ENCODE measurements around the gene MAP3K7CL. TPM values are rescaled to one million over a fixed set of nuclear protein-coding genes. Genes with fewer than 3 reads are reported as not detected.

Gene MAP3K7CL
- total RNA-seq, 1 experiment from 2014 or later, result 0.31 TPM

DNA sequence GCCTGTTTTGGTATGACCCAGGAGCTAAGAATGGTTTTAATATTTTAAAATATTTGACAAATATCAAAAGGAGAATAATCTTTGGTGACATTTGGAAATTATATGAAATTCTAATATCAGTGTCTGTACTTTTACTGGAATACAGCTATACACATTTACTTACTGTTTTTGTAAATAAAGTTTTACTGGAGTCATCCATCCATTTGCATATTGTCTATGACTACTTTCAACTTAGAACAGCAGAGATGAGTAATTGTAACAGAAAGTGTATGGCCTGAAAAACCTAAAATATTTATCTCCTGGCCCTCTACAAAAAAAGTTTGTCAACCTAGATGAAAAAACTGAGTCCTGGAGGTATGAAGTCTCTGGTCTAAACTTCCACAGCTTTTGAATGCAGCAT lies 5.8 kb upstream of the MAP3K7CL start:
- ChIA-PET POLR2A (no interaction called here), CTCF (no interaction called here)

DNA sequence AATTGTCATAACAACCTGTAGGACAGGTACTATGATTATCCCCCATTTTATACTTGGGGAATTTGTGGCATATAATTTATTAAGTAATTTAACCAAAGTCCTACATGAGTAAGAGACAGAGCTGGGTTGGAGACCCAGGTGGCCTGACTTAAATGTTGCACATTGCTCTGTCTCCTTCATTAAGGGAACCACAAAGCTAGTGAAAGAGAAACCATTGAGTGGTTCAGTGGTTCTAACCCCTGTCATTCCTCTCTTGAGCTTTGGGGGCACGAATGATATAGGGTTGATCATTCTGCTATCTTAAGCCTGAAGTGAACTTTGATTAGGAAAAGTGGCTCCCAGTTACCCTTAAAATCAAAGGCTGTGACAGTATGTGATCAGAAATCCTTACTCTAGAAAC lies 5.3 kb upstream of the MAP3K7CL start:
- ATAC-seq, result no peak
- Histone ChIP-seq H3K4me1 (ENCODE audit: control insufficient read depth, insufficient read depth, low read length) (no peaks in the 10 kb centered on the region), H3K9me3 (ENCODE audit: control insufficient read depth, insufficient read depth, low read depth, low read length) (peaks cover 3% of the 10 kb centered on the region; the same call in 1 of the 2 replicates), H3K27me3 (ENCODE audit: control insufficient read depth, insufficient read depth, low read length) (no peaks in the 10 kb centered on the region), H3K4me3 (ENCODE audit: low read depth in 2 of 2, low read length in 2 of 2) (no peak overlapping the region), H3K36me3 (ENCODE audit: control insufficient read depth, insufficient read depth, low read length) (no peaks in the 10 kb centered on the region), H3K27ac (ENCODE audit: low read length) (no peak overlapping the region)
- no peak for DNase-seq (ENCODE audit: low read depth, low spot score)
- BruUV-seq (replicated peaks), result no TSS peak
- ChIA-PET CTCF (no interaction called here), POLR2A (no interaction called here)
- intact Hi-C loops (cut with micrococcal nuclease; ENCODE audit: unreplicated experiment) (no loop called here), in situ Hi-C loops (cut with HindIII; ENCODE audit: low pct_unique_long_range_greater_than_20kb, low sequenced_read_pairs) (no loop called here)
- TF ChIP-seq, protein P1, sequence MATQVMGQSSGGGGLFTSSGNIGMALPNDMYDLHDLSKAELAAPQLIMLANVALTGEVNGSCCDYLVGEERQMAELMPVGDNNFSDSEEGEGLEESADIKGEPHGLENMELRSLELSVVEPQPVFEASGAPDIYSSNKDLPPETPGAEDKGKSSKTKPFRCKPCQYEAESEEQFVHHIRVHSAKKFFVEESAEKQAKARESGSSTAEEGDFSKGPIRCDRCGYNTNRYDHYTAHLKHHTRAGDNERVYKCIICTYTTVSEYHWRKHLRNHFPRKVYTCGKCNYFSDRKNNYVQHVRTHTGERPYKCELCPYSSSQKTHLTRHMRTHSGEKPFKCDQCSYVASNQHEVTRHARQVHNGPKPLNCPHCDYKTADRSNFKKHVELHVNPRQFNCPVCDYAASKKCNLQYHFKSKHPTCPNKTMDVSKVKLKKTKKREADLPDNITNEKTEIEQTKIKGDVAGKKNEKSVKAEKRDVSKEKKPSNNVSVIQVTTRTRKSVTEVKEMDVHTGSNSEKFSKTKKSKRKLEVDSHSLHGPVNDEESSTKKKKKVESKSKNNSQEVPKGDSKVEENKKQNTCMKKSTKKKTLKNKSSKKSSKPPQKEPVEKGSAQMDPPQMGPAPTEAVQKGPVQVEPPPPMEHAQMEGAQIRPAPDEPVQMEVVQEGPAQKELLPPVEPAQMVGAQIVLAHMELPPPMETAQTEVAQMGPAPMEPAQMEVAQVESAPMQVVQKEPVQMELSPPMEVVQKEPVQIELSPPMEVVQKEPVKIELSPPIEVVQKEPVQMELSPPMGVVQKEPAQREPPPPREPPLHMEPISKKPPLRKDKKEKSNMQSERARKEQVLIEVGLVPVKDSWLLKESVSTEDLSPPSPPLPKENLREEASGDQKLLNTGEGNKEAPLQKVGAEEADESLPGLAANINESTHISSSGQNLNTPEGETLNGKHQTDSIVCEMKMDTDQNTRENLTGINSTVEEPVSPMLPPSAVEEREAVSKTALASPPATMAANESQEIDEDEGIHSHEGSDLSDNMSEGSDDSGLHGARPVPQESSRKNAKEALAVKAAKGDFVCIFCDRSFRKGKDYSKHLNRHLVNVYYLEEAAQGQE (IDR thresholded peaks at IDR 0.05; ENCODE audit: insufficient read depth in 1 of 2, low read depth in 2 of 2, low read length in 1 of 2), result no peak
- TF ChIP-seq POLR2AphosphoS5 (IDR thresholded peaks at IDR 0.05; ENCODE audit: low read depth, low read length), result no peak
- TF ChIP-seq, protein P2, sequence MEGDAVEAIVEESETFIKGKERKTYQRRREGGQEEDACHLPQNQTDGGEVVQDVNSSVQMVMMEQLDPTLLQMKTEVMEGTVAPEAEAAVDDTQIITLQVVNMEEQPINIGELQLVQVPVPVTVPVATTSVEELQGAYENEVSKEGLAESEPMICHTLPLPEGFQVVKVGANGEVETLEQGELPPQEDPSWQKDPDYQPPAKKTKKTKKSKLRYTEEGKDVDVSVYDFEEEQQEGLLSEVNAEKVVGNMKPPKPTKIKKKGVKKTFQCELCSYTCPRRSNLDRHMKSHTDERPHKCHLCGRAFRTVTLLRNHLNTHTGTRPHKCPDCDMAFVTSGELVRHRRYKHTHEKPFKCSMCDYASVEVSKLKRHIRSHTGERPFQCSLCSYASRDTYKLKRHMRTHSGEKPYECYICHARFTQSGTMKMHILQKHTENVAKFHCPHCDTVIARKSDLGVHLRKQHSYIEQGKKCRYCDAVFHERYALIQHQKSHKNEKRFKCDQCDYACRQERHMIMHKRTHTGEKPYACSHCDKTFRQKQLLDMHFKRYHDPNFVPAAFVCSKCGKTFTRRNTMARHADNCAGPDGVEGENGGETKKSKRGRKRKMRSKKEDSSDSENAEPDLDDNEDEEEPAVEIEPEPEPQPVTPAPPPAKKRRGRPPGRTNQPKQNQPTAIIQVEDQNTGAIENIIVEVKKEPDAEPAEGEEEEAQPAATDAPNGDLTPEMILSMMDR (IDR thresholded peaks at IDR 0.05), result no peak

More for the DNA sequence above, 5.8 kb upstream of the MAP3K7CL start:
- Histone ChIP-seq H3K27me3 (ENCODE audit: control insufficient read depth, insufficient read depth, low read length) (no peaks in the 10 kb centered on the region), H3K4me1 (ENCODE audit: control insufficient read depth, insufficient read depth, low read length) (no peaks in the 10 kb centered on the region), H3K9me3 (ENCODE audit: control insufficient read depth, insufficient read depth, low read depth, low read length) (peaks cover 3% of the 10 kb centered on the region; the same call in 1 of the 2 replicates), H3K36me3 (ENCODE audit: control insufficient read depth, insufficient read depth, low read length) (no peaks in the 10 kb centered on the region), H3K27ac (ENCODE audit: low read length) (no peak overlapping the region), H3K4me3 (ENCODE audit: low read depth in 2 of 2, low read length in 2 of 2) (no peak overlapping the region)
- DNase-seq (ENCODE audit: low read depth, low spot score) (no peak), ATAC-seq (no peak)
- no TSS peak for BruUV-seq (replicated peaks)
- in situ Hi-C loops (cut with HindIII; ENCODE audit: low pct_unique_long_range_greater_than_20kb, low sequenced_read_pairs) (no loop called here), intact Hi-C loops (cut with micrococcal nuclease; ENCODE audit: unreplicated experiment) (no loop called here)
- TF ChIP-seq, protein P1 (IDR thresholded peaks at IDR 0.05; ENCODE audit: insufficient read depth in 1 of 2, low read depth in 2 of 2, low read length in 1 of 2), result no peak
- no peak for TF ChIP-seq POLR2AphosphoS5 (IDR thresholded peaks at IDR 0.05; ENCODE audit: low read depth, low read length)
- TF ChIP-seq SIN3A (IDR thresholded peaks at IDR 0.05; ENCODE audit: borderline replicate concordance, insufficient read depth, low read depth, low read length), result no peak
- TF ChIP-seq TCF7L2 (IDR thresholded peaks at IDR 0.05; ENCODE audit: low read depth, low read length), result no peak
- TF ChIP-seq, protein P2 (IDR thresholded peaks at IDR 0.05), result no peak

Data from Panc1 (cell line).